Esophagus (tissue), 2 donors: Measurements from ENCODE around the gene PTCRA. TPM values are rescaled to one million over a fixed set of nuclear protein-coding genes. Genes with fewer than 3 reads are reported as not detected.
"Not testable (repeated sequence)": the region's sequence is repeated elsewhere in the genome, so short reads cannot be mapped to it uniquely, and the experiment has no call there.

Source experiments
- H3K27ac ChIP-seq, 2 donors: one replicate each; pipeline ENCODE4 v1.5.1; 2013; ENCODE audit warnings: low read depth in 2 of 2, mild to moderate bottlenecking in 2 of 2, inconsistent platforms in 1 of 2, low read length in 1 of 2, moderate library complexity in 1 of 2
- H3K27me3 ChIP-seq, 2 donors: one replicate each; pipeline ENCODE4 v1.6.1; 2013; ENCODE audit warnings: low read length in 2 of 2, control low read depth in 1 of 2, mild to moderate bottlenecking in 1 of 2; ENCODE audit not compliant: insufficient read depth in 2 of 2, control insufficient read depth in 1 of 2
- H3K36me3 ChIP-seq, 2 donors: one replicate each; pipeline ENCODE4 v1.6.1; 2013; ENCODE audit warnings: low read length in 1 of 2; ENCODE audit not compliant: control insufficient read depth in 2 of 2, insufficient read depth in 2 of 2
- H3K4me1 ChIP-seq, 2 donors: one replicate each; pipeline ENCODE4 v1.6.1; 2013; ENCODE audit warnings: low read length in 1 of 2; ENCODE audit not compliant: control insufficient read depth in 2 of 2, insufficient read depth in 2 of 2
- H3K4me3 ChIP-seq, 2 donors: one replicate each; pipeline ENCODE4 v1.5.1; 2013; ENCODE audit warnings: low read length in 2 of 2, mild to moderate bottlenecking in 2 of 2, low read depth in 1 of 2, moderate library complexity in 1 of 2
- H3K9me3 ChIP-seq, 2 donors: one replicate each; pipeline ENCODE4 v1.6.1; 2013; ENCODE audit warnings: mild to moderate bottlenecking in 2 of 2, low read depth in 1 of 2, low read length in 1 of 2, moderate library complexity in 1 of 2; ENCODE audit not compliant: control insufficient read depth in 2 of 2, insufficient read depth in 1 of 2
- WGBS, 2 donors: extraction: QIAGEN DNeasy Blood & Tissue Kit; methylation state at CpG; one replicate each; pipeline ENCODE4 v1.1.7; 2013; 5-methylcytosine and 5-hydroxymethylcytosine counted together
- polyA plus RNA-seq, 2 donors: library from polyadenylated mRNA; stranded (reverse); fragments of 200-250 nt; gene quantifications; one replicate each; pipeline ENCODE4 v1.2.3, GENCODE V29; 2013
- donor health status: healthy with polysubstance abuse.
- donor health status: Bipolar disorder and iron deficiency.

PTCRA gene
- polyA plus RNA-seq, 2 donors = not detected

GRCh38 chr6:42902429-42903263, 13.2 kb upstream of the PTCRA start:
- H3K27ac ChIP-seq, H3K9me3 ChIP-seq, H3K36me3 ChIP-seq, H3K27me3 ChIP-seq, H3K4me1 ChIP-seq: not testable (repeated sequence)
- peak overlapping the region in 1 of 2 donors; percentile 2 for H3K4me3 ChIP-seq
- WGBS, 2 donors = 56% methylated on average over 22 of the region's 22 CpGs

GRCh38 chr6:42904467-42904866, 11.4 kb upstream of the PTCRA start:
- WGBS, 2 donors = 87 to 91% methylated on average over 10 of the region's 10 CpGs
- Histone ChIP-seq H3K9me3 (no peaks in the 10 kb centered on the region), H3K27ac (no peak overlapping the region), H3K4me1 (no peaks in the 10 kb centered on the region), H3K4me3 (no peak overlapping the region), H3K27me3 (no peaks in the 10 kb centered on the region), H3K36me3 (no peaks in the 10 kb centered on the region)

- Histone ChIP-seq H3K27me3 (no peaks in the 10 kb centered on the region), H3K27ac (no peak overlapping the region), H3K36me3 (no peaks in the 10 kb centered on the region), H3K4me1 (no peaks in the 10 kb centered on the region), H3K4me3 (no peak overlapping the region), H3K9me3 (no peaks in the 10 kb centered on the region)
- 55 to 62% methylated on average over 5 of the region's 5 CpGs for WGBS, 2 donors
Measured at GRCh38 chr6:42907336-42907735, 8.5 kb upstream of the PTCRA start.

- H3K9me3 ChIP-seq = no peaks in the 10 kb centered on the region
- H3K4me3 ChIP-seq = no peak overlapping the region
- H3K27me3 ChIP-seq = no peaks in the 10 kb centered on the region
- no peak overlapping the region for H3K27ac ChIP-seq
- no peaks in the 10 kb centered on the region for H3K4me1 ChIP-seq
- H3K36me3 ChIP-seq = no peaks in the 10 kb centered on the region
- WGBS, 2 donors = 81 to 88% methylated on average over 10 of the region's 10 CpGs
Measured at GRCh38 chr6:42909835-42910234, 6.0 kb upstream of the PTCRA start.

- WGBS, 2 donors = 18 to 21% methylated on average over 48 to 49 of the region's 49 CpGs
- Histone ChIP-seq H3K4me3 (no peak overlapping the region), H3K9me3 (no peaks in the 10 kb centered on the region), H3K27me3 (no peaks in the 10 kb centered on the region), H3K4me1 (no peaks in the 10 kb centered on the region), H3K27ac (no peak overlapping the region), H3K36me3 (no peaks in the 10 kb centered on the region)
Measured at GRCh38 chr6:42911171-42912021, 4.5 kb upstream of the PTCRA start.

GRCh38 chr6:42914546-42914945, 1.3 kb upstream of the PTCRA start:
- no peak overlapping the region for H3K27ac ChIP-seq
- no peaks in the 10 kb centered on the region for H3K36me3 ChIP-seq
- H3K9me3 ChIP-seq = no peaks in the 10 kb centered on the region
- no peaks in the 10 kb centered on the region for H3K4me1 ChIP-seq
- H3K27me3 ChIP-seq = no peaks in the 10 kb centered on the region
- 69 to 80% methylated on average over 4 of the region's 4 CpGs for WGBS, 2 donors
- H3K4me3 ChIP-seq = no peak overlapping the region

- Histone ChIP-seq H3K36me3 (no peaks in the 10 kb centered on the region), H3K4me1 (peaks cover 0 to 2% of the 10 kb centered on the region in 2 donors), H3K4me3 (no peak overlapping the region), H3K27me3 (no peaks in the 10 kb centered on the region), H3K9me3 (no peaks in the 10 kb centered on the region), H3K27ac (no peak overlapping the region)
- WGBS, 2 donors = 91% methylated on average over 1 of the region's 1 CpG
Measured at GRCh38 chr6:42916288-42916687, 435 bp downstream of the PTCRA start.

- Histone ChIP-seq H3K4me3 (no peak overlapping the region), H3K4me1 (peaks cover 0 to 2% of the 10 kb centered on the region in 2 donors), H3K27ac (no peak overlapping the region), H3K36me3 (no peaks in the 10 kb centered on the region), H3K9me3 (no peaks in the 10 kb centered on the region), H3K27me3 (no peaks in the 10 kb centered on the region)
- 75 to 80% methylated on average over 6 of the region's 6 CpGs for WGBS, 2 donors
Measured at GRCh38 chr6:42921801-42922200, 5.9 kb downstream of the PTCRA start.

- H3K27me3 ChIP-seq = no peaks in the 10 kb centered on the region
- H3K36me3 ChIP-seq = no peaks in the 10 kb centered on the region
- no peak overlapping the region for H3K4me3 ChIP-seq
- no peak overlapping the region for H3K27ac ChIP-seq
- H3K9me3 ChIP-seq = no peaks in the 10 kb centered on the region
- WGBS, 2 donors = 76 to 80% methylated on average over 2 of the region's 2 CpGs
- peaks cover 0 to 2% of the 10 kb centered on the region in 2 donors for H3K4me1 ChIP-seq
Measured at GRCh38 chr6:42923666-42924065, 7.8 kb downstream of the PTCRA start.
